ENCODE data around the gene PSME4.

DNA sequence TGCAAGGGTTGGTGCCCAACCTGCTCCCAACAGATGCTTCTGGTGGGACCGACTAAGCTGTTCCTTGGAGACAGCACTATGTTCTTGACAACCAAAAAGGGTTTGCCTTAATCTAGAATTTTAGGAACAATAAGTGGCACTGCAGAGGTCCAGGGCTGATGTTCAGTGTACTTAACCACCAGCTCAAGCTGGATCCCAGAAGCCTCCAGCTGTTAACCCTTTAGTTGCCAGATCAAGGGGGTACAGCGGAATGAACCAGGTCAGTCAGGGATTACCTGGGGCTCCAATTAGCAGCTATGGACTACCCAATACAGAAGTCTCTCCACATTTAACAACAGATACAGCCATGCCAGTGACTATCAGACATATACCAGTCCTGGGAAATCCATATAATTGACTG, 114.5 kb downstream of the PSME4 start:
- TF ChIP-seq, protein P1, sequence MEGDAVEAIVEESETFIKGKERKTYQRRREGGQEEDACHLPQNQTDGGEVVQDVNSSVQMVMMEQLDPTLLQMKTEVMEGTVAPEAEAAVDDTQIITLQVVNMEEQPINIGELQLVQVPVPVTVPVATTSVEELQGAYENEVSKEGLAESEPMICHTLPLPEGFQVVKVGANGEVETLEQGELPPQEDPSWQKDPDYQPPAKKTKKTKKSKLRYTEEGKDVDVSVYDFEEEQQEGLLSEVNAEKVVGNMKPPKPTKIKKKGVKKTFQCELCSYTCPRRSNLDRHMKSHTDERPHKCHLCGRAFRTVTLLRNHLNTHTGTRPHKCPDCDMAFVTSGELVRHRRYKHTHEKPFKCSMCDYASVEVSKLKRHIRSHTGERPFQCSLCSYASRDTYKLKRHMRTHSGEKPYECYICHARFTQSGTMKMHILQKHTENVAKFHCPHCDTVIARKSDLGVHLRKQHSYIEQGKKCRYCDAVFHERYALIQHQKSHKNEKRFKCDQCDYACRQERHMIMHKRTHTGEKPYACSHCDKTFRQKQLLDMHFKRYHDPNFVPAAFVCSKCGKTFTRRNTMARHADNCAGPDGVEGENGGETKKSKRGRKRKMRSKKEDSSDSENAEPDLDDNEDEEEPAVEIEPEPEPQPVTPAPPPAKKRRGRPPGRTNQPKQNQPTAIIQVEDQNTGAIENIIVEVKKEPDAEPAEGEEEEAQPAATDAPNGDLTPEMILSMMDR (IDR thresholded peaks at IDR 0.05) = no peak
- TF ChIP-seq, protein P2, sequence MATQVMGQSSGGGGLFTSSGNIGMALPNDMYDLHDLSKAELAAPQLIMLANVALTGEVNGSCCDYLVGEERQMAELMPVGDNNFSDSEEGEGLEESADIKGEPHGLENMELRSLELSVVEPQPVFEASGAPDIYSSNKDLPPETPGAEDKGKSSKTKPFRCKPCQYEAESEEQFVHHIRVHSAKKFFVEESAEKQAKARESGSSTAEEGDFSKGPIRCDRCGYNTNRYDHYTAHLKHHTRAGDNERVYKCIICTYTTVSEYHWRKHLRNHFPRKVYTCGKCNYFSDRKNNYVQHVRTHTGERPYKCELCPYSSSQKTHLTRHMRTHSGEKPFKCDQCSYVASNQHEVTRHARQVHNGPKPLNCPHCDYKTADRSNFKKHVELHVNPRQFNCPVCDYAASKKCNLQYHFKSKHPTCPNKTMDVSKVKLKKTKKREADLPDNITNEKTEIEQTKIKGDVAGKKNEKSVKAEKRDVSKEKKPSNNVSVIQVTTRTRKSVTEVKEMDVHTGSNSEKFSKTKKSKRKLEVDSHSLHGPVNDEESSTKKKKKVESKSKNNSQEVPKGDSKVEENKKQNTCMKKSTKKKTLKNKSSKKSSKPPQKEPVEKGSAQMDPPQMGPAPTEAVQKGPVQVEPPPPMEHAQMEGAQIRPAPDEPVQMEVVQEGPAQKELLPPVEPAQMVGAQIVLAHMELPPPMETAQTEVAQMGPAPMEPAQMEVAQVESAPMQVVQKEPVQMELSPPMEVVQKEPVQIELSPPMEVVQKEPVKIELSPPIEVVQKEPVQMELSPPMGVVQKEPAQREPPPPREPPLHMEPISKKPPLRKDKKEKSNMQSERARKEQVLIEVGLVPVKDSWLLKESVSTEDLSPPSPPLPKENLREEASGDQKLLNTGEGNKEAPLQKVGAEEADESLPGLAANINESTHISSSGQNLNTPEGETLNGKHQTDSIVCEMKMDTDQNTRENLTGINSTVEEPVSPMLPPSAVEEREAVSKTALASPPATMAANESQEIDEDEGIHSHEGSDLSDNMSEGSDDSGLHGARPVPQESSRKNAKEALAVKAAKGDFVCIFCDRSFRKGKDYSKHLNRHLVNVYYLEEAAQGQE (IDR thresholded peaks at IDR 0.05; ENCODE audit: insufficient read depth in 1 of 2, low read depth in 2 of 2, low read length in 1 of 2) = no peak
- no peak for TF ChIP-seq SIN3A (IDR thresholded peaks at IDR 0.05; ENCODE audit: borderline replicate concordance, insufficient read depth, low read depth, low read length)
- no peak for TF ChIP-seq POLR2AphosphoS5 (IDR thresholded peaks at IDR 0.05; ENCODE audit: low read depth, low read length)
